ENCODE results near the gene PNCK. TPM values are rescaled to one million over a fixed set of nuclear protein-coding genes. Genes with fewer than 3 reads are reported as not detected.

PNCK gene
- total RNA-seq, 1 experiment from 2014 or later: 1.1 TPM

- Mint-ChIP-seq H3K36me3 (ENCODE audit: insufficient read depth, unreplicated experiment) (no peaks in the 10 kb centered on the region), H3K4me3 (ENCODE audit: low read depth, unreplicated experiment) (no peak overlapping the region), H3K27ac (ENCODE audit: unreplicated experiment) (no peak overlapping the region), H3K9me3 (ENCODE audit: low read depth, unreplicated experiment) (no peaks in the 10 kb centered on the region), H3K27me3 (ENCODE audit: unreplicated experiment) (peaks cover 78% of the 10 kb centered on the region), H3K4me1 (ENCODE audit: low read depth, unreplicated experiment) (no peaks in the 10 kb centered on the region)
- no TSS peak for BruUV-seq (replicated peaks)
- no peak for DNase-seq
- no peak for TF ChIP-seq CTCF (IDR thresholded peaks at IDR 0.05; ENCODE audit: unreplicated experiment)
- CTCF ChIA-PET: no interaction called here
- intact Hi-C loops (cut with micrococcal nuclease; ENCODE audit: unreplicated experiment): no loop called here
Observed at GRCh38 chrX:153634236-153634635, 39.4 kb downstream of the PNCK start.

GRCh38 chrX:153633607-153634180 lies 39.9 kb downstream of the PNCK start:
- intact Hi-C loops (cut with micrococcal nuclease; ENCODE audit: unreplicated experiment): no loop called here
- BruUV-seq (replicated peaks): no TSS peak
- Mint-ChIP-seq H3K4me3 (ENCODE audit: low read depth, unreplicated experiment) (no peak overlapping the region), H3K4me1 (ENCODE audit: low read depth, unreplicated experiment) (no peaks in the 10 kb centered on the region), H3K36me3 (ENCODE audit: insufficient read depth, unreplicated experiment) (no peaks in the 10 kb centered on the region), H3K9me3 (ENCODE audit: low read depth, unreplicated experiment) (no peaks in the 10 kb centered on the region), H3K27me3 (ENCODE audit: unreplicated experiment) (peaks cover 78% of the 10 kb centered on the region), H3K27ac (ENCODE audit: unreplicated experiment) (no peak overlapping the region)
- CTCF ChIA-PET: no interaction called here
- no peak for DNase-seq
- TF ChIP-seq CTCF (IDR thresholded peaks at IDR 0.05; ENCODE audit: unreplicated experiment): no peak

- H3K36me3 Mint-ChIP-seq (ENCODE audit: insufficient read depth, unreplicated experiment): no peaks in the 10 kb centered on the region
- H3K9me3 Mint-ChIP-seq (ENCODE audit: low read depth, unreplicated experiment): no peaks in the 10 kb centered on the region
- peaks cover 76% of the 10 kb centered on the region for H3K27me3 Mint-ChIP-seq (ENCODE audit: unreplicated experiment)
- H3K27ac Mint-ChIP-seq (ENCODE audit: unreplicated experiment): no peak overlapping the region
- no peak overlapping the region for H3K4me3 Mint-ChIP-seq (ENCODE audit: low read depth, unreplicated experiment)
- BruUV-seq (replicated peaks): no TSS peak
- CTCF ChIA-PET: no interaction called here
- TF ChIP-seq CTCF (IDR thresholded peaks at IDR 0.05; ENCODE audit: unreplicated experiment): no peak
- intact Hi-C loops (cut with micrococcal nuclease; ENCODE audit: unreplicated experiment): no loop called here
- DNase-seq: no peak
- H3K4me1 Mint-ChIP-seq (ENCODE audit: low read depth, unreplicated experiment): no peaks in the 10 kb centered on the region
Observed at GRCh38 chrX:153633048-153633447, 40.6 kb downstream of the PNCK start.

GRCh38 chrX:153632595-153632946 lies 41.0 kb downstream of the PNCK start:
- CTCF ChIA-PET: no interaction called here
- DNase-seq: no peak
- Mint-ChIP-seq H3K9me3 (ENCODE audit: low read depth, unreplicated experiment) (no peaks in the 10 kb centered on the region), H3K4me3 (ENCODE audit: low read depth, unreplicated experiment) (no peak overlapping the region), H3K27me3 (ENCODE audit: unreplicated experiment) (peaks cover 76% of the 10 kb centered on the region), H3K36me3 (ENCODE audit: insufficient read depth, unreplicated experiment) (no peaks in the 10 kb centered on the region), H3K4me1 (ENCODE audit: low read depth, unreplicated experiment) (no peaks in the 10 kb centered on the region), H3K27ac (ENCODE audit: unreplicated experiment) (no peak overlapping the region)
- BruUV-seq (replicated peaks): no TSS peak
- intact Hi-C loops (cut with micrococcal nuclease; ENCODE audit: unreplicated experiment): no loop called here
- TF ChIP-seq CTCF (IDR thresholded peaks at IDR 0.05; ENCODE audit: unreplicated experiment): no peak

All from Calu3 (cell line).